ENCODE measurements around the gene ADARB2.

ADARB2 gene

DNA sequence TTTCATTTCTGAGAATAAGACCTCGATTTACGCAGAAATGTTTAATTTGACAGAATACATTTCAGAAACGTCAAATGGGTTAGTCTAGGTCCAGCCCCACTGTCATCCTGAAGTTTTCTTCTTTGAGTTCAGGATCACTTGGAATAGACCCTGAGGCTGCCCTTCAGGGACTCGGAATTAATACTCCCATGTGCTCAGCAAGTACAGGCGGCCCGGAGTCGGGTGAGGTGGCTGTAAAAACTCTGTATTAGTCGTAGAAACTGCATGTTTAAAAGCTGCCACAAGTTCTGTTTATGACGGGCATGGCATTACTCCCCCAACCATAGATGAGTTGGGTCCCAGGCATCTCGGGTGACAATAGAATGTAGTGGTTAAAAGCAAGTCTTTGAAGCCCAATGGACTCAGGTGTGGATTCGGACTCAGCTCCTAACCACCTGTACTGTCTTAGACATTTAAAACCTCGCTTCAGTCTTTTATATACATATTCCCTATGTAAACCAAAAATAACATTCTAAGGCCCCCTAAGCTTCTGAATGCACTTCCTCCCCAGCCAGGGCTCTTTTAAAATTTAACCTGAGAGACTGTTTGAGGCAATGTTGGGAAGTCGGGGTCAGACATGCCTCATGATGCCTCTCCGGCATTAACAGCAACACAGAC, 216.3 kb downstream of the ADARB2 start:
- ChIA-PET CTCF (no interaction called here), POLR2A (ENCODE audit: low non-redundant PET) (no interaction called here)
- no peak overlapping the region for H3K27ac ChIP-seq
- TF ChIP-seq, protein P1, sequence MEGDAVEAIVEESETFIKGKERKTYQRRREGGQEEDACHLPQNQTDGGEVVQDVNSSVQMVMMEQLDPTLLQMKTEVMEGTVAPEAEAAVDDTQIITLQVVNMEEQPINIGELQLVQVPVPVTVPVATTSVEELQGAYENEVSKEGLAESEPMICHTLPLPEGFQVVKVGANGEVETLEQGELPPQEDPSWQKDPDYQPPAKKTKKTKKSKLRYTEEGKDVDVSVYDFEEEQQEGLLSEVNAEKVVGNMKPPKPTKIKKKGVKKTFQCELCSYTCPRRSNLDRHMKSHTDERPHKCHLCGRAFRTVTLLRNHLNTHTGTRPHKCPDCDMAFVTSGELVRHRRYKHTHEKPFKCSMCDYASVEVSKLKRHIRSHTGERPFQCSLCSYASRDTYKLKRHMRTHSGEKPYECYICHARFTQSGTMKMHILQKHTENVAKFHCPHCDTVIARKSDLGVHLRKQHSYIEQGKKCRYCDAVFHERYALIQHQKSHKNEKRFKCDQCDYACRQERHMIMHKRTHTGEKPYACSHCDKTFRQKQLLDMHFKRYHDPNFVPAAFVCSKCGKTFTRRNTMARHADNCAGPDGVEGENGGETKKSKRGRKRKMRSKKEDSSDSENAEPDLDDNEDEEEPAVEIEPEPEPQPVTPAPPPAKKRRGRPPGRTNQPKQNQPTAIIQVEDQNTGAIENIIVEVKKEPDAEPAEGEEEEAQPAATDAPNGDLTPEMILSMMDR (conservative IDR thresholded peaks at IDR 0.05; ENCODE audit: low read depth), result no peak
- no peak for DNase-seq (ENCODE audit: low spot score)

DNA sequence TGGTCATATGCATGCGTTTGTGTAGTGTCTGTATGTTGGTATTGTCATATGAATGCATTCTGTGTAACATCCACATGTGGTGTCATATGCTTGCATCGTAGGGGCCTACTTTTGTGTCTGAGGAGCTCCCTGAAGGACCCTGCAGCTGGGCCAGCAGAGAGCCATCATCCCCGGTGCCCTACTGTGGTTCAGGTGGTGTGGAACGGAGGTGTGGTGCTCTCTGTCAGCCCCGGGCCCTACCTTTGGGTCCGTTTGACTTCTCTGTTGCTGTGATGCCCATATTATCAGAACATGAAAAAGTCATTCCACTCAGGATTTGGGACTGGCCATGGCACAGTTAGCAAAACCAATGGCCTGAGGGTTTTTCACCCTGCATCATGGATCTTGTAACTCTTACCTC, 217.9 kb downstream of the ADARB2 start:
- H3K27ac ChIP-seq, result no peak overlapping the region
- CTCF ChIA-PET, result no interaction called here
- TF ChIP-seq, protein P1 (conservative IDR thresholded peaks at IDR 0.05; ENCODE audit: low read depth), result no peak
- DNase-seq (ENCODE audit: low spot score), result no peak
- POLR2A ChIA-PET (ENCODE audit: low non-redundant PET), result no interaction called here

DNA sequence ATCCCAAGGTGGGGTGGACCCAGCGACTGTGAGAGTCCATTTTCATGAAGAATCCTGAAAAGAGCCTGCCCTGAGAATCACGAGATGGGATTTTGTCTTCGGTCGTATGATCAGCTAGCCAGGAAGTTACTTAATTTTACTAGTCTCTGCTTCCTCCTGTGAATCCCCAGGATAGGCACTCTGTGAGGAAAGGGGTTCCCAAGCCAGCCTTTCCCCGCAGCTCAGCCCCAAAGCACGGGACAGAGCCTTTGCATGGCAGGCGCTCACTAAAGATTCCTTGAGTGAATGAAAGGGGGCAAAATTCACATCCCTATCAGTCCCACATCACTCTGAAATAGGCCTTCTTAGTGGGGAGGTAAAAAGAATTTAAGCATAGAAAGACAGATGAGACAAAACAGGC, 219.6 kb downstream of the ADARB2 start:
- ChIA-PET POLR2A (ENCODE audit: low non-redundant PET) (no interaction called here), CTCF (interaction anchor here (0.6 kb wide), 1 partner anchor 967 kb away, joined by 3 read pairs; no protein-coding TSS in a partner anchor)
- DNase-seq (ENCODE audit: low spot score), result no peak
- TF ChIP-seq, protein P1 (conservative IDR thresholded peaks at IDR 0.05; ENCODE audit: low read depth), result no peak
- H3K27ac ChIP-seq, result no peak overlapping the region

DNA sequence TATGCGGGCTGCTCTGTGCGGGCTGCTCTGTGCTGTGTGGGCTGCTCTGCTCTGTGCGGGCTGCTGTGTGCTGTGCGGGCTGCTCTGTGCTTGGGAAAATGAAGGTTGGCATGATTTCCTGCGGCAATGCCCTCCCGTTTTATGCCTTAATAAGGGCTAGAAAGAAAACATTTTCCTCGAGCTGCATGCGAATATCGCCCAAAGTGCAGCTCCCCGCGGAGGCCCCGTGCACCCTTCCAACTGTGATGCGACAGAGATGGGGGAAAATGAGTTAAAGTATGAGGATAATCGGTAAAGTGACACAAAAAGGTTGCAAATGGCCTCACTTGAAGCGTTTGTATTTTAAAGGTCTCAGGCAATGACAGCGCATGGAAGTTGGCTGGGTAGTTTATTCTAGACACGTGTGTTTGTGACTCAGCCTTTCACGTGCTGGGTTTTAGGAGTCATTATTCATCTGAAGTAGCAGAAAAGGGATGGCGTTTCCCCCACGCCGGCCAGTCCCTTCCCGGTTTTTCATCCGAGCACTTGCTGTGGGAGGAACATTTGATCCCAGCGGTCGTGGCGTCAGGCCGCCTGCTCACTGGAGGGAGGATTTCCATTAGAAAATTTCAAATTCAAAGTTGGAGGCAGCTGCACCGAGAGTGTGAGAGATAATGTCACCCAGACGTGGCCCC, 220.7 kb downstream of the ADARB2 start:
- H3K27ac ChIP-seq, result no peak overlapping the region
- DNase-seq (ENCODE audit: low spot score), result no peak
- ChIA-PET POLR2A (ENCODE audit: low non-redundant PET) (no interaction called here), CTCF (interaction anchor here (0.6 kb wide), 1 partner anchor 1322 kb away, joined by 3 read pairs; no protein-coding TSS in a partner anchor)
- TF ChIP-seq, protein P1 (conservative IDR thresholded peaks at IDR 0.05; ENCODE audit: low read depth), result no peak

DNA sequence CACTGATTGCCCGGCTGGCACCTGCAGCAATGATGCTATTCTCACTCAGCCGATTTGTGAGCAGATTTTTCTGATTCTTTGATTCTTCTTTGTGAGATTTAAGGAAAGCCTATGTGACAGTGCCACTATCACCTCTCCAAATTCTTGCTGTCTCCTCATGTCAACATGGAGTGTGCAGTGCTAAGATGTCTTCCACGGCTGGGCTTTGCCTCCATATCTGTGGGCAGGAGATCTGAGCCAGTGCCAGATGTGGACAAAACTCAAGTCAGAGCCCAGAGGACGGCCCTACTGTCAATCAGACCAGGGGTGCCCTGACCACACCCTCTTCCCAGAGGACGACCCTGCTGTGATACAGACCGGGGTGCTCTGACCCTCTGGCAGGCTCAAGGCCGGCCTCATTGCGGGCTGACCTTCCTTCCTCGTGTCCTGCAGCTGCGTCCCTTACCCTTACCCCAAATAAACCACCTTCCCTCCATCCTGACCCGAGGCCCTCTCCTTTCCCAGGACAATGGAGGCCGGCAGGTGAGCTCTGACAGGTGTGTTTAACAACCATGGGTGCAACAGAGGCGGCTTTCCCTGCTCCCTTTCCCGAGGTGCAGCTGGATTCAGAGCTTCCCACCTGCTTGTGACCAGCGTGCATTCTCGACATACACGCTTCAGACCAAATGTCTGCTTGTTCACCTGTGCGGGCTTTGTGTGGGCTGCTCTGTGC, 221.4 kb downstream of the ADARB2 start:
- H3K27ac ChIP-seq, result no peak overlapping the region
- no peak for DNase-seq (ENCODE audit: low spot score)
- TF ChIP-seq, protein P1 (conservative IDR thresholded peaks at IDR 0.05; ENCODE audit: low read depth), result no peak
- POLR2A ChIA-PET (ENCODE audit: low non-redundant PET), result no interaction called here
- CTCF ChIA-PET, result no interaction called here

DNA sequence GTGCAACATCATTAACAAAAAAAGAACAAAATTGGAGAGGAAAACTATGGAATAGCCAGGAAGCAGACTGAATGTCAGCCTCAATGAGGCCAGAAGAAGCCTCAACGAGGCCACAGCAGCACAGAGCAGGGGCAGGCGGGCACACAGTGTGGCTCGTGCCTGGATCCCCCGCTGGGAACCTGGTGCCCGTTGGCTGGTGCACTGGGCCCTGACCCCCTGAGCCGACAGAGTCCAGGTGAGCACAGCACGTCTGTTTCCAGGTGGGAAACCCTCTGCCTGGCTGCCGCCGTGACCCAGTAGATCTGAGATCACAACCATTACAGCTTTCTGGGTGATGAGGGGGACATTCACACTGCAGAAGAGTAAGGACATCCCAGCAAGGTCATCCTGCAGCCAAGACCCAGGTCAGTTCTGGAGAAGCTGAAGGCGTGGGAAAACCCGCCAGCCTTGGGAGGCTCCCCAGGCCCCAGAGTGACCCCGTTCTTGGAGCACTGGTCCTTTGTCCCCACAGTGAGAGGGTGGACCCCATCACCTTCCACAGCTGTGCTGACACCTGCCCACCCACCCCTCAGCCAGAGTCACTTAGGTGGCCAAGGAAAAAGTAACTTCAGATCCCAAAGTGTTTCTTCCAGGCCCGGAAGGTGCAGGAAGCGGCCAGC, 222.1 kb downstream of the ADARB2 start:
- H3K27ac ChIP-seq, result no peak overlapping the region
- TF ChIP-seq, protein P1 (conservative IDR thresholded peaks at IDR 0.05; ENCODE audit: low read depth), result no peak
- POLR2A ChIA-PET (ENCODE audit: low non-redundant PET), result no interaction called here
- CTCF ChIA-PET, result interaction anchor here (0.6 kb wide), 1 partner anchor 1441 kb away, joined by 3 read pairs; no protein-coding TSS in a partner anchor
- DNase-seq (ENCODE audit: low spot score), result no peak
